Measurements from ENCODE around the gene DMAC2.
"Not testable (repeated sequence)": the region's sequence is repeated elsewhere in the genome, so short reads cannot be mapped to it uniquely, and the experiment has no call there.

DMAC2 gene

DNA sequence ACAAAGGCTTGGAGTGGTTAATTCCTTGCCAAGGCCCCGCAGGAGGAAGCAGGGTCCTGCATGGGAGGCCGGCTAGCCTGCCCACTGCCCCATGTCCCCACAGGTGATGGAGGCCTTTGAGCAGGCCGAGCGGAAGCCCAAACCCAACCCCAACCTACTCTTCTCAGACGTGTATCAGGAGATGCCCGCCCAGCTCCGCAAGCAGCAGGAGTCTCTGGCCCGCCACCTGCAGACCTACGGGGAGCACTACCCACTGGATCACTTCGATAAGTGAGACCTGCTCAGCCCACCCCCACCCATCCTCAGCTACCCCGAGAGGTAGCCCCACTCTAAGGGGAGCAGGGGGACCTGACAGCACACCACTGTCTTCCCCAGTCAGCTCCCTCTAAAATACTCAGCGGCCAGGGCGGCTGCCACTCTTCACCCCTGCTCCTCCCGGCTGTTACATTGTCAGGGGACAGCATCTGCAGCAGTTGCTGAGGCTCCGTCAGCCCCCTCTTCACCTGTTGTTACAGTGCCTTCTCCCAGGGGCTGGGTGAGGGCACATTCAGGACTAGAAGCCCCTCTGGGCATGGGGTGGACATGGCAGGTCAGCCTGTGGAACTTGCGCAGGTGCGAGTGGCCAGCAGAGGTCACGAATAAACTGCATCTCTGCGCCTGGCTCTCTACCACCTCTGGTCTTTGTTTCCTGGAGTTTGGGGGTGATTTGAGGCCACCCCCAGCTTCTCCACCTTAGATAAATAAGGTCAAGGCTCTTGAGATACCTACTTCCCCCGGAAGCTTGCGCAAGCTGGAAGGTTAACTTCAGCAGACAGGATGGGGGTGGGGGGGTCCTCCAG lies 15.2 kb downstream of the DMAC2 start:
- DNase-seq (ENCODE audit: low read depth in 1 of 2, low spot score in 1 of 2) = no peak

DNA sequence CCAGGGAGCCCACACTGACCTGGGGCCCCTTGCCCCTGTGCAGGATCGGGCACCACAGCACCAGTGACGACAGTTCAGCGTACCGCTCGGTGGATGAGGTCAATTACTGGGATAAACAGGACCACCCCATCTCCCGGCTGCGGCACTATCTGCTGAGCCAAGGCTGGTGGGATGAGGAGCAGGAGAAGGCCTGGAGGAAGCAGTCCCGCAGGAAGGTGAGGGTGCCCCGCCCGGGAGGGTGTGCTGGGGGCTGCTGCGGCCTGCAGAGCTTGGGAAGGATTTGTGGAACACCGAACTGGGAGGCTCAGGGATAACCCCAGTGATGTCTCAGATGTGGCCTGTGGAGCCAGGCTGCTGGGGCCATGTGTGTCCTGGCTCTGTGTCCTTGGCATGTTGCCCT lies 16.8 kb downstream of the DMAC2 start:
- no peak for DNase-seq (ENCODE audit: low read depth in 1 of 2, low spot score in 1 of 2)

DNA sequence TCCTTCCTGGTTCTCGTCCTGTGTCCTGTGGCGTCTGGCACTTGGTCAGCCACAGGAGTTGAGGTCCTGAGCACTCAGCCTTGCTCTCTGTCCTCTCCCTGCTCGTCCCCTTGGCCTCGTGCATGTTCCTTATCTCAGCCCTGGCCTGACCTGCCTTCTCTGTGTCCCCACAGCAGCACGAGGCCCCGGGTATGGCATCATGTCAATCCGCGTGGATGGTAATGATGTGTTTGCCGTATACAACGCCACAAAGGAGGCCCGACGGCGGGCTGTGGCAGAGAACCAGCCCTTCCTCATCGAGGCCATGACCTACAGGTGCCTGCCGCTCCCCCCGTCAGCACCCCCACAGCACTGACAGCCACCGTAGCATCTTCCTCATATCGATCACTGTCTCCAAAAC lies 17.3 kb downstream of the DMAC2 start:
- DNase-seq (ENCODE audit: low read depth in 1 of 2, low spot score in 1 of 2) = no peak

DNA sequence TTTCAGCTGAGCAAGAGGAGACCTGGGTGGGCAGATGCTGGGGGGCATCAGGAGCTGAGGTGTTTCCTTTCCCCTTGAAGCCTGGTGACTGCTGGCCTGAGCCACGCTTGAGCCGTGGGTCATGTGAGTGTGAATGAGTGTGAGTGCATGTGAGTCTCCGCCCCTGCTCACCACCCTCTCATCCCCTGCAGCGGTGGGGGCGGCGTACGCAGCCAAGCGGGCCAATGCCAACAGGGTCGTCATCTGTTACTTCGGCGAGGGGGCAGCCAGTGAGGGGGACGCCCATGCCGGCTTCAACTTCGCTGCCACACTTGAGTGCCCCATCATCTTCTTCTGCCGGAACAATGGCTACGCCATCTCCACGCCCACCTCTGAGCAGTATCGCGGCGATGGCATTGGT lies 17.7 kb downstream of the DMAC2 start:
- no peak for DNase-seq (ENCODE audit: low read depth in 1 of 2, low spot score in 1 of 2)

DNA sequence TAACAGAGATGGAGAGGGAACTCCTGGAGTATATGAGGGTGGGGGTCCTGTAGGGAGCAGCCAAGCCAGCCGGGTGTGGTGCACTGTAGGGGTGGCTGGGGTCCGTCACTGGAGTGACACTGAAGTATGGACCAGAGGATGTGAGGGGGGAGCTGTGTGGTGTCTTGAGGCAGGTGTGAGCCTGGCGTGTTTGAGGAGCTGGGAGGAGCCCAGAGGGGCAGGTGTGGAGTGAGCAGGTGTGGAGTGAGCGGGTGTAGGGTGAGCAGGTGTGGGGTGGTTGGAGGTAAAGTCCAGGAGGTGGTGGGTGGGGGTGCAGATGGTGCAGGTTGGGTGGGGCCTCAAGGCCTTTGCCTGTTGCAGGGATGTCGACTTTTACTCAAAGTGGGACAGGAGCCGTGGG lies 18.4 kb downstream of the DMAC2 start:
- no peak for DNase-seq (ENCODE audit: low read depth in 1 of 2, low spot score in 1 of 2)

DNA sequence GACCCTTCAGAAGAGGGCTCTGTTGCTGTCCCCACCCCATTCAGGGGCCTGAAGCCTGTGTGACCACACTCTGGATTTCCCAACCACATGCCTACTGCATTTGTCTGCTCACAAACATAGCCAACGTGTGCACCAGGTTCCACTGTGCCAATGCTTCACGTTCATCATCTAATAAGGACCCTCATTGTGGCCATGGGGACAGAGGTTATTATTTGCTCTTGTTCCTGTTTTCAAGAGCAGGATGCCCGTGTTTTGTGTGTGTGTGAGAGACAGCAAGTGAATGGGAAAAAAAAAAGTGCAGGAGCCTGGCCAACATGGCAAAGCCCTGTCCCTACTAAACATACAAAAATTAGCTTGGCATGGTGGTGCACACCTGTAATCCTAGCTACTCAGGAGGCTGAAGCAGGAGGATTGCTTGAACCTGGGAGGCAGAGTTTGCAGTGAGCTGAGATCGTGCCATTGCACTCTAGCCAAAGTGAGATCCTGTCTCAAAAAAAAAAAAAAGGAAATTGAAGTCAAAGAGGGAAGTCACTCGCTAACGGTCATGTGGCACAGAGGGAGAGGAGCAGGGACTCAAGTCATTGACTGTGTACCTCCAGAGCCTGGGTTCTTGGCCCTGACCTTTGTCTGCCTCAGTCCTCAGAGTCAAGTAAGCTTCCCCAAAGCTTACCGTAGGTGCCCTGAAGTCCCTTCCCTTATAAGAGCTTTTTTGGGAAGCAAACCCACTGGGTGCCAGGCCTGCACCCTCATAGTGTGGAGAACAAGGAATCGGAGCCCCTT lies 19.4 kb downstream of the DMAC2 start:
- DNase-seq (ENCODE audit: low read depth in 1 of 2, low spot score in 1 of 2) = no peak

DNA sequence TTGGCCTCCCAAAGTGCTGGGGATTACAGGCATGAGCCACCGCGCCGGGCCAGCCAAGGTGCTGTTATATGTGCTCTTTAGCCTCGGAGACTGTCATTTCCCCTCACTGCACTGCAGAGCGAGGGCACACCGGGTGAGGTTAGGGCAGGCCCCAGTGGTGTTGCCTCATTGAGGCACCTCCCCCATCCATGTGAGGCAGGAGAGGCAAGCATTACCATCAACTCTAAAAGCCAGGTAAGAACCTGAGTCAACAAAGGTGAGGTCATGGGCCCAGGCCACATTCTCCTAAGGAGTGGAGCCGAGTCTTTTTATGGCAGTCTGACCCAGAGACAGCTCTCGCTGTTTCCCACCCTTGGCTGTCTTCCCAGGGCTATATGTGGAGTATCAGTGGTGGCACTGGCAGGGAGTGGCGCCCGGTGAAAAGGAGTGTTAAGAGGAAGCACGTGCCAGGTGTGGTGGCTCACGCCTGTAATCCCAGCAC lies 23.5 kb downstream of the DMAC2 start:
- no peak for DNase-seq (ENCODE audit: low read depth in 1 of 2, low spot score in 1 of 2)

DNA sequence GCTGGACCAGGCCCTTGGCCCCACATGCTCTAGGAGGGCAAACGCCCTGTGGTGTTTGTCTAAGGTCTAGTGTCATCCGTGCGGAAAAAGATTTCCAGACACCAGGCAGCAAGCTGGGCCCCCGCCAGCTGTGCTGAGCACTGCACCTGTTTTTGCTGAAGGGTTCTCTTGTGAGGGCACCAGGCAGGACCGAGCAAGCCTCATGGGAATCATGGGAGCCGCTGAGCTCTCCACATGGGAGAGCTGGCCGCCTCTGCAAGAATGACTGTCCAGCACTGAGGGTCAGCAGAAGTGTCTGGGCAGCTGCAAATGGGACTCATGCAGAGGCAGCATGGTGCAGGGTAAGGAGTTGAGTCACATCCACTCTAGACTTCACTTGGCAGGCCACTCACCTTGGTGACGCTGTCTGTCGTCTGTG lies 24.5 kb downstream of the DMAC2 start:
- no peak for DNase-seq (ENCODE audit: low read depth in 1 of 2, low spot score in 1 of 2)

DNA sequence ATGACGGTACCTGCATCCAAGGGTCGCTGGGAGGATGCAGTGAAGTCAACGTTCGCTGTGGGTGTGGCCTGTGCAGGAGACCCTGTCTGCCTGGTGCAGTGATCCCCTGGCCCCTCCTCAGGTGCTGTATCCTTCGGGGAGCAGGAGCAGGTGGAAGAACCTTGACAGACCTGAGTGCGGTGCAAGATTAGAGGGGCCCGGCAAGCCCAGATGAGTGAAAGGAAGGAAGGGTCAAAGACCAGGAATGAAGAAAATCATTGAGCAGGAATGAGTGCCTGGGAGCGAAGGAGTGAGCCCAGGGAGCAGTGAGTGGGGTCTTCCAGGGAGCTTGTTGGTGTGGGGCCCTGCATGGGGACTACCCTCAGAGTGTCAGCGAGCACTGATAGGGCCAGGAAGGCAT lies 25.3 kb downstream of the DMAC2 start:
- DNase-seq (ENCODE audit: low read depth in 1 of 2, low spot score in 1 of 2) = no peak

DNA sequence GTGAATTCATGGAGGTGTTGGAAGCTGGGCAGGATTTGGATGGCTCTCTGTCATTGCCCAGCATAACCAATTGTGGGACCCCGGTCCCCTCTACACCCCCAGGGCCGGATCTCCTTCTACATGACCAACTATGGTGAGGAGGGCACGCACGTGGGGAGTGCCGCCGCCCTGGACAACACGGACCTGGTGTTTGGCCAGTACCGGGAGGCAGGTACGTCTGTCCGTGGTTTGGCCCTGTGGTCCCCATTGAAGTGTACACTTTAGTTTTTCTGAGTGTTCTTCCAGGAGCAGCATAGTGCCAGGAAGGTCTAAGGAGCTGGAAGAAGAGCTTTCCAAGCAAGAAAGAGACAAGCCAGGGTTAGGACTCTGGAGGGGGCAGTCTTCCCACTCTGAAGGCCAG lies 25.8 kb downstream of the DMAC2 start:
- no peak for DNase-seq (ENCODE audit: low read depth in 1 of 2, low spot score in 1 of 2)

DNA sequence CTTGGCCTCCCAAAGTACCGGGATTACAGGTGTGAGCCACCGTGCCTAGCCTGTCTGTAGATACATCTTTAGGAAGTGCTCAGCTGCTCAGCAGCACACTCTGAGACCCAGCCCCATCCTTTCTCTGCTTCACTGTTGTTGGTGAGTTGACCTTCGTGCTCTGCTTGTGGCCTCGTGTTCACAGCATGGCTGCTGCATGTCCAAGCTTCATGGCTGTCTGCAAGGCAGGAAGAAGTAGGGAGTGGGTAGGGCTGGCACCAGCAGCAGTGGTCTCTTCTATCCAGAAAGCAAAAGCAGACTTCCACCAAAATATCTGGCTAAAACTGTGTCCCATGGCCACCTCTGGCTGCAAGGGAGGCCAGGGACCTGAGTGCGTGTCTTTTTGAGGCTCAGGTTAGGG lies 26.8 kb downstream of the DMAC2 start:
- no peak for DNase-seq (ENCODE audit: low read depth in 1 of 2, low spot score in 1 of 2)

DNA sequence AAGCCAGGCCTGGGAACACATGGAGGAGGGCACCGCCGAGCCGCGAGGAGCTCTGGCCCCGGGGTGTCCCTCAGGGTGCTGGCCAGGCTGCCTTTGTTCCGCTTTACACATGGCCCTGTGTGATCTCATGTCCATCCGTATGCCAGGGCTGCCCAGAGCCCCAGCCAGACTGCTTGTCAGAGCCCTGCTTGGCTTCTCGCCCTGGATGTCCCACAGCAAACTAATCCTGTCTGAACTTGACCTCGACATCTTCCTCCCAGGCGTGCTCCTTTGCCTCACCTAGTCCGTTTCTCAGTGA lies 27.8 kb downstream of the DMAC2 start:
- no peak for DNase-seq (ENCODE audit: low read depth in 1 of 2, low spot score in 1 of 2)

DNA sequence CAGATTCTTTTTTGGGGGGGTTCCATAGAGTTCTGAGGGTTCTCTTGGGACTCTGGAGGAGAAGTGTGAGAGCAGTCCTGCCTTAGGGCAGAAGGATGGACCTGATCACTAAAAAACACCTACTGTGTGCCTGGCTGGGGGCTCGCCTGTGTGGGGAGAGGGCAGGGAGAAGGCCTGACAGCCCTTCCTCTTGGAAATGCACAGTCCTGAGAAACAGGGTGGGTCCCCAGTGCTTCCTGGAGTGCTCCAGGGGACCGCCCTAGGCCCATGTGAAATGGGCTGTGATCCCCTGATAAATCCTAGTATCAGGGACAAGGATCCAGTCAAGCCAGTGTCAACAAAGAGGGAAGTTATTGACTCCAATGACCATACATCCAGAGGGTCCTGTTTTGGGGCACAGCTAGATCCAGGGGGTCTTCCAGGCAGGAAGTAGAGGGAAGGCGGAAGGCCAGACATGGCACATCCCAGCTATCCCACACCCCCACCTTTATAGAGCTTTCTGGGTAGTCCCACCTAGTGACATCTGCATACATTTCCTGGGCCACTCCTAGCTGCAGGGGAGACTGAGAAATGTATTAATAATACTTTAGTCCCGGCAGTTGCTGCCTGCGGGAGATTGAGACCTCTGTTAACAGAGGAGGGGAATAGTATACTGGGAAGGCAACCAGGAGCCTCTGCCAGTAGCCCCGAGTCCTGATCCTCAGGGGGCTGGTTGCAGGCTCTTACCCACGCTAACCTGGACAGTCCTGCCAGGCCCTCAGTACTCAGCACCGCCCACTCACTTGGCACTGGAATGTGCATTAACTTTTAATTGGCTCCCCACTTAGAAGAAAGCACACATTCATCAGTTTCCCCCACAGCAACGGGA lies 28.4 kb downstream of the DMAC2 start:
- no peak for DNase-seq (ENCODE audit: low read depth in 1 of 2, low spot score in 1 of 2)

DNA sequence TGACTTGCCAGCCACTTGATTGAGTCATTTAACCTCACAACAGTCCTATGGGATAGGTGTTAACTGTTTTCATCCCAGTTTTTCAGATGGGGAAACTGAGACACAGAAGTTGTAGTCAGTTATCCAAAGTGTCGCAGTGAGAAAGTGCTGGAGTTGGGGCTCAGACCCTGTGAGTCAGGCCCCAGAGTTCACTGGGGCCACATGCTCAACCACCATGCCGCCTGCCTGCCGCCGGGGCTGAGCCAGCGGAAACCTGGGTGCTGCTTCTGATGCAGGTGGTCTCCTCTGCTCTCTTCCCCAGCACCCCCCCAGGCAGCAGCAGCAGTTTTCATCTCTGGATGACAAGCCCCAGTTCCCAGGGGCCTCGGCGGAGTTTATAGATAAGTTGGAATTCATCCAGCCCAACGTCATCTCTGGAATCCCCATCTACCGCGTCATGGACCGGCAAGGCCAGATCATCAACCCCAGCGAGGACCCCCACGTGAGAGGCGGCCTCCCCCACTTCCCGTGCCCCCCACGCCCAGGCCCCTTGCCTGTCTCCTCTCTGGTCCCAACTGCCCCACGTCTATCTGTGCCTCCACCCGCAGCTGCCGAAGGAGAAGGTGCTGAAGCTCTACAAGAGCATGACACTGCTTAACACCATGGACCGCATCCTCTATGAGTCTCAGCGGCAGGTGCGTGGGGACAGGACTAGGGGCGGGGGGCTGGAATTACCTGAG lies 29.2 kb downstream of the DMAC2 start:
- no peak for DNase-seq (ENCODE audit: low read depth in 1 of 2, low spot score in 1 of 2)

DNA sequence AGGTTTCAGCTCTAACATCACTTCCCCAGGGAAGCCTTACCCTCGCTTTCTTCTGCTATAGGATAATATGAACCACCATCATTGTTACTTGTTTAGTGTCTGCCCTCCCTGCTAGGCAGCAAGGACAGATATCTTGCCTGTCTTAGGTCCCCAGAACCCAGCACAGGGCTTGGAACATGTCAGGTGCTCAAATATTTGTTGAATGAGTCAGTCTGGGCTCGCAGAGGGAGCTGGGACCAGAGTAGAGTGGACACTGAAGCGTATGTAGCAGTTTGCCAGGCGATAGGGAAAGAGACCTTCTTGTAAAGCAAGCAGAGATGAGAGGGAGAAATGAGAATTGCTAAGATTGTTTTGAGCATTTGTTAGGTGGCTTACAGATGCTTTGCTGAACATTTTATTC lies 30.4 kb downstream of the DMAC2 start:
- DNase-seq (ENCODE audit: low read depth in 1 of 2, low spot score in 1 of 2) = no peak

DNA sequence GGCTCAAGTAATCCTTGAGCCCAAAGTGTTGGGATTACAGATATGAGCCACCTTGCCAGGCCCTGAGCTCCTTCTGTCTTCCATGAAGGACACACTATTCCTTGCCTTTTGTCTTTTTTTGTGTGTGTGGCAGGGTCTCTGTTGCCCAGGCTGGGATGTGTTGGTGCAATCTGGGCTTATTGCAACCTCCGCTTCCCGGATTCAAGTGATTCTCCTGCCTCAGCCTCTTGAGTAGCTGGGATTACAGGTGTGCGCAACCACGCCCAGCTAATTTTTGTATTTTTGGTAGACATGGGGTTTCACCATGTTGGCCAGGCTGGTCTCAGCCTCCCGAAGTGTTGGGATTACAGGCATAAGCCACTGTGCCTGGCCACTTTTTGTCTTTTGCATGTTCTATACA lies 30.9 kb downstream of the DMAC2 start:
- not testable (repeated sequence) for DNase-seq (ENCODE audit: low read depth in 1 of 2, low spot score in 1 of 2)

DNA sequence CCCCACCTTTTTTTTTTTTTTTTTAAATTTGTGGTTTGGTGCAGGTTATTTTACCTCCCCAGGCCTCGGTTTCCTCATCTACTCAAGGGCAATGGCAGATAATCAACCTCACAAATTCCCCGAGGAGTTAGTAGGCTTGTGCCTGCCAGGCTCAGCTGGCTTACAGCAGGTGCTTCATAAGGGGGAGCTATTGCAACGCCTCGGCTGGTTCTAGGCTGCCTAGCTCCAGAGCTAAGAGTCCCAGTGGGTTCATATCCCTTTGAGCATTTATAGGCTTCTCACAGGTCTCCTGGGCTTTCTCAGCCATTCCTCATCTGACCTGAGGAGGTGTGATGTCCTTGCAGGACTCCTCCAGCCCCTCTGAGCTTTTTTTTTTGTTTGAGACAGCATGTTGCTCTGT lies 31.5 kb downstream of the DMAC2 start:
- no peak for DNase-seq (ENCODE audit: low read depth in 1 of 2, low spot score in 1 of 2)

DNA sequence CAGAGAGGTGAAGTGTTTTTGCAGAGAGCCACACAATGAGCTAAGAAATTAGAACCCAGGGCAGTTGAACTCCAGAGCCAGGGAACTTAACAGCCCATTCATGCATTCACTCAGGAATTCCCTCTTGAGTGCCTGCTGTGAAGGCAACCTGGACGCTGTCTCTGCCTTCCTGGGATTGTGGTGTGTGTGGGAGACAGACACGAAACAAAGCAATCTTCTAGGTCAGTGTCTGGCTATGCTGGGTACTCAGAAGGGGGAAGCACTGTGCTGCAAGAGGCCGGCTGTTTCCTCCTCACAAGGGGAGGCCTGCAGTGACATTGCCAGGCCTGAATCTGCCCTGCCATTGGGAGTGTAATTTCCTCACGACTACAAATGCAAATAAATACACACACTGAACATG lies 32.4 kb downstream of the DMAC2 start:
- DNase-seq (ENCODE audit: low read depth in 1 of 2, low spot score in 1 of 2) = no peak

DNA sequence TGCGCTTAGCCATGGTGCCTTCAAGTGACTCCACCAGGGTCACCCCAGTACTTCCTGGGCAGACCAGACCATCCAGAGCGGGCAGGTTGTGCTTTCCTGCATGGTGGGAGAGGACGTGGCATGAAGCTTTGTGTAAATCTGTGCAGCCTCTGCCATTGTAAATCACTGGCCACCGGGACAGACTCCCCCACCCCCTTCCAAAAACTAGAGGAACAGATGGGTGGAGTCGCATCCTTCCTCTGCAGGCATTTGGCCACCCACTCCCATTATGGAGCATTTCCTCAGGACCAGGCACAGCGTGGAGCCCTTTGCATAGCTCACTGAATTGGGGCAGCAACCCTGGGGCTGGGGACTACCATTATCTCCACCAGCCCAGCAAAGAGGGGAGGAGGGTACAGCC lies 33.9 kb downstream of the DMAC2 start:
- no peak for DNase-seq (ENCODE audit: low read depth in 1 of 2, low spot score in 1 of 2)

DNA sequence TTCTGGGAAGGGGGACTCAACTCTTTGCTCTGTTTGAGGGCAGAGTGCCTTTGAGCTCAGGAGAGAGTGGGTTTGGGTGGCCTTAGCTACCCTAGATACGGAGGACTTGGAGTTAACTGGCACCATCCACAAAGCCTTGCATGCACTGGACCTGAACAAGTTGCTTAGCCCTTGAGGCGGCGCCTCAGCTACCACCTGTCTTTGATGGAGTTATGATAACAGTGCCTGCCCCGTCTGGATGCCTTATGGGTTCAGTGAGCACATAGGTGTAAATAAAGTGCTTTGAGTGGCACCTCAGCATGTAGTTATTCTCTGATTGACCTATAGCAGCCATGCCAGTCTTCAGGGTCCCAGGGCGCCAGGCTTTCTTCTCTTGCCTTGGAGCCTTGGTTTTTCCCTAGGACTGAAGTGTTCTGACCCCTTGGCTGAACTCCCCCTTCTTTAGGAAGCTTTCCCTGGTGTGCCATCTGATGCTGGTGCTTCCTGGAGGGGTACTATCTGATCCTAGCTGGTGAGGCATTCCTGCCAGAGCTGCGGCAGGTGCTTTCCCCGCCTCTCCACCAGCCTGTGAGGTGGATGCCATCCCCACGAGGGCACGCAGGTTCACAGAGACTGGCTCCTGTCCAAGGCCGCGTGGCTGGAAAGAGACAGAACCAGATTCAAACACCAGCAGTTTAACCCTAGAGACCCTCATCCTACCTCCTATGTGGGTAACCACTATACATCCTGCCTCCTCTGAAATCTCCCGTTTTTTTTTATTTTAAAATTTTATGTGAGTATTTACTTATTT lies 36.3 kb downstream of the DMAC2 start:
- no peak for DNase-seq (ENCODE audit: low read depth in 1 of 2, low spot score in 1 of 2)

Measured in activated CD4-positive, alpha-beta T cell treated with anti-CD3 and anti-CD28 coated beads, Interleukin-2, amount 50 U/mL, for 24 hours (primary cell).